HG03159 (cell line): ENCODE measurements around the gene SOCS2.

ENCODE experiments used
- ATAC-seq: cut with Tn5 transposase; IDR thresholded peaks from one replicate; pipeline ENCODE4 v1.9.1; 2021; ENCODE audit warnings: mild to moderate bottlenecking, moderate library complexity; ENCODE audit not compliant: unreplicated experiment

The SOCS2 gene

GRCh38 chr12:93565760-93566159 is 6.7 kb upstream of the SOCS2 start:
- ATAC-seq: no peak

GRCh38 chr12:93567174-93567573 is 5.3 kb upstream of the SOCS2 start:
- no peak for ATAC-seq

- ATAC-seq: no peak
Observed at GRCh38 chr12:93568091-93568490, 4.4 kb upstream of the SOCS2 start.

GRCh38 chr12:93569301-93569655 is 3.2 kb upstream of the SOCS2 start:
- no peak for ATAC-seq

- ATAC-seq: peak; percentile 30
Observed at GRCh38 chr12:93569656-93570551, 2.6 kb upstream of the SOCS2 start.

- peak; percentile 43 for ATAC-seq
Observed at GRCh38 chr12:93570552-93571364, 1.7 kb upstream of the SOCS2 start.

GRCh38 chr12:93571365-93571924 is 1.0 kb upstream of the SOCS2 start:
- peak; percentile 22 for ATAC-seq

- ATAC-seq: no peak
Observed at GRCh38 chr12:93572712-93573551, 457 bp downstream of the SOCS2 start.

- ATAC-seq: no peak
Observed at GRCh38 chr12:93573552-93574223, 1.2 kb downstream of the SOCS2 start.

GRCh38 chr12:93577222-93577621 is 4.7 kb downstream of the SOCS2 start:
- no peak for ATAC-seq

- ATAC-seq: no peak
Observed at GRCh38 chr12:93578221-93578620, 5.7 kb downstream of the SOCS2 start.

- ATAC-seq: no peak
Observed at GRCh38 chr12:93580682-93581081, 8.2 kb downstream of the SOCS2 start.

- no peak for ATAC-seq
Observed at GRCh38 chr12:93581370-93581769, 8.9 kb downstream of the SOCS2 start.

- no peak for ATAC-seq
Observed at GRCh38 chr12:93582351-93582750, 9.9 kb downstream of the SOCS2 start.

- no peak for ATAC-seq
Observed at GRCh38 chr12:93583627-93584392, 11.3 kb downstream of the SOCS2 start.

GRCh38 chr12:93585247-93585646 is 12.8 kb downstream of the SOCS2 start:
- no peak for ATAC-seq

- no peak for ATAC-seq
Observed at GRCh38 chr12:93587611-93588010, 15.1 kb downstream of the SOCS2 start.

- ATAC-seq: no peak
Observed at GRCh38 chr12:93589081-93589480, 16.6 kb downstream of the SOCS2 start.

GRCh38 chr12:93591137-93591868 is 18.8 kb downstream of the SOCS2 start:
- peak; percentile 74 for ATAC-seq
